ENCODE results near the gene LIMS2.

DNA sequence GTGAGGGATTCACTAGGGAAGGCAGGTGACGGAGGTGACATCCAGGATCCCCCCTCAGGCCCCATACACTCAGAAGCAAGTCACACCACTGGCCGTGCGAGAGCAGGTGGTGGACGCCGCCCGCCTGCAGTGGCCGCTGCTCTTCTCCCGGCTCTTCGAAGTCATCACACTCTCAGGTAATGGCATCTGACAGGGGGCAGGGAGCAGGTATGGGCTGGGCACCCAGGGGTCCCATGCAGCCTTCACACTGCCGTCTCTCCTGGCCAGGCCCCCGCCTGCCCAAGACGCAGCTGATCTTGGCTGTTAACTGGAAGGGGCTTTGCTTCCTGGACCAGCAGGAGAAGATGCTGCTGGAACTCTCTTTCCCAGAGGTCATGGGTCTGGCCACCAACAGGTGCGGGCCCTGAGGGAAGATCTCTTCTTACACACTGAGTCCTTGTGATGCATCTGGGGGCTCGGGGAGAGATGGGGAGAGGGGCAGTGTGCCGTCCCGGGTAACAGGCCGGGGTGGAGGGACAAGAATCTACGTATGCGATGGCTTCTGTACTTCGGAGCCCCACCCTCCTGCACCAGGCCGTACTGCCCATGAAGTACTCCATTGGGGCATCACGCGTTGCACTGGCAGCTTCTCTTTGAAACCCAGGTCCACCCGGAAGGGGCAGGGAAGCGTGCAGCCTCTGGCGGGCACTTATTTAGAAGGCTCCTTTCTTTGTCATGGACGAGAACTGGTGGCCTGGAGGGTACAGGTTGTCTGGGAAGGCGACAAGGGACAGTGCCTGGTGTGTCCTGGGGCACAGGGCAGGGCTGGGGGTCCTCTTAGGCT is 48.2 kb downstream of the LIMS2 start:
- TF ChIP-seq CTCF (IDR thresholded peaks at IDR 0.05) (no peak), EP300 (IDR thresholded peaks at IDR 0.05) (no peak)

All from tibial nerve (tissue), 4 donors.